Measurements from ENCODE around the gene FAM161B. TPM values are rescaled to one million over a fixed set of nuclear protein-coding genes. Genes with fewer than 3 reads are reported as not detected.

Gene FAM161B, protein sequence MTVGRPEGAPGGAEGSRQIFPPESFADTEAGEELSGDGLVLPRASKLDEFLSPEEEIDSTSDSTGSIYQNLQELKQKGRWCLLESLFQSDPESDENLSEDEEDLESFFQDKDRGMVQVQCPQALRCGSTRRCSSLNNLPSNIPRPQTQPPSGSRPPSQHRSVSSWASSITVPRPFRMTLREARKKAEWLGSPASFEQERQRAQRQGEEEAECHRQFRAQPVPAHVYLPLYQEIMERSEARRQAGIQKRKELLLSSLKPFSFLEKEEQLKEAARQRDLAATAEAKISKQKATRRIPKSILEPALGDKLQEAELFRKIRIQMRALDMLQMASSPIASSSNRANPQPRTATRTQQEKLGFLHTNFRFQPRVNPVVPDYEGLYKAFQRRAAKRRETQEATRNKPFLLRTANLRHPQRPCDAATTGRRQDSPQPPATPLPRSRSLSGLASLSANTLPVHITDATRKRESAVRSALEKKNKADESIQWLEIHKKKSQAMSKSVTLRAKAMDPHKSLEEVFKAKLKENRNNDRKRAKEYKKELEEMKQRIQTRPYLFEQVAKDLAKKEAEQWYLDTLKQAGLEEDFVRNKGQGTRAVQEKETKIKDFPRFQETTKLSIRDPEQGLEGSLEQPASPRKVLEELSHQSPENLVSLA
- total RNA-seq: 1 to 10 TPM; 5.0 to 7.7 (median 6.0) TPM

DNA sequence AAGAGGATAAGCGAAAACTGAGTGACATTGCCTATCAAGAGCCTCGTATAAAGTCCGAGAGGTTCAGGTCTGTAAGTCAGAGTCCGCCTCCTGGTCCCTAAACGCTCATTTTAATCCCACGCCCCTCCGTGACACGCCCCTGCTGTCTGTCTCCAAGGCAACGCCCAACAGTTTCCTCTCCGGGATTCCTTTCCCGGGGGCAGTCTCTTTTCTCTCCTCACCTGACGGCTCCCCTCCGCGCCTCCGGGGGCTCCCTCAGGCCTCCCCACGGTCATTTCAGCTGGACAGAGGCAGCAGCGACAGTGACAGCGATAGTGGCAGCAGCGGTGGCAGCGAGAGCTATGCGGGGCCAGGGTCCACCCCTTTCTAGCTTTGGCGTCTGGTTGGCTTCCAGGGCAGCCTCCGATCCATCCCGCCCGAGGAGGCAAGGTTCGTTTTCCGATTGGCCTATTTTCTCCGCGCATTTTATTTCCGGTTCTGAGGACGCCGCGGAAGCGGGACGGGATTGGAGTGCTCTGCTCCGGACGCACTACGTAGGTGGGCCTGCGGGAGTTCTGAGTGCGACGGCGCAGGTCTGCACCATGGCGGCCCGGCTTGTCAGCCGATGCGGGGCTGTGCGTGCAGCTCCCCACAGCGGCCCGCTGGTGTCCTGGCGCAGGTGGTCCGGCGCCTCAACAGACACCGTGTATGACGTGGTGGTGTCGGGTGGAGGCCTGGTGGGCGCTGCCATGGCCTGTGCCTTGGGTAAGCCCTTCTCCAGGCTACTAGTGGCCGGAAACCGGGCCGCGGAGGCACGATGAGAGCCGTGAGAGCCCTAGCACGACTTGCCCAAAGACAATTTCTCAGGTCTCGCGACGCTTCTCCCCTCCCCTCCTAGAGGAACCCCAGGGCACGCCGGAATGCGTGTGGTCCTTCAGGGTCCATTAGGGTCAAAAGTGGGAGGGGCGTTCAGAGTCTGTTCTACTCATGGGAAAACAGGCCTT lies at the start of gene FAM161B, which contains the start of gene COQ6:
FAM161B (minus strand) TSS at position 343 of the 983 bp plus-strand sequence; CDS start at position 275, 68 bp downstream.
COQ6 (plus strand) TSS at position 551 of the 983 bp plus-strand sequence; CDS start at position 582, 31 bp downstream.
- Histone ChIP-seq H3K27me3 (no peaks in the 10 kb centered on the region), H3K4me1 (peaks cover 9 to 21% of the 10 kb centered on the region in 2 donors), H3K36me3 (peaks cover 0 to 26% of the 10 kb centered on the region in 2 donors), H3K27ac (peak within 1 kb of the TSS; percentile 90 to 98 (median 93)), H3K9me3 (no peaks in the 10 kb centered on the region), H3K4me3 (peak within 1 kb of the TSS; percentile 68 to 97 (median 94))
- in situ Hi-C loops (cut with MboI; ENCODE audit: low sequenced_read_pairs in 4 of 4): no loop called here
- TF ChIP-seq, protein P1, sequence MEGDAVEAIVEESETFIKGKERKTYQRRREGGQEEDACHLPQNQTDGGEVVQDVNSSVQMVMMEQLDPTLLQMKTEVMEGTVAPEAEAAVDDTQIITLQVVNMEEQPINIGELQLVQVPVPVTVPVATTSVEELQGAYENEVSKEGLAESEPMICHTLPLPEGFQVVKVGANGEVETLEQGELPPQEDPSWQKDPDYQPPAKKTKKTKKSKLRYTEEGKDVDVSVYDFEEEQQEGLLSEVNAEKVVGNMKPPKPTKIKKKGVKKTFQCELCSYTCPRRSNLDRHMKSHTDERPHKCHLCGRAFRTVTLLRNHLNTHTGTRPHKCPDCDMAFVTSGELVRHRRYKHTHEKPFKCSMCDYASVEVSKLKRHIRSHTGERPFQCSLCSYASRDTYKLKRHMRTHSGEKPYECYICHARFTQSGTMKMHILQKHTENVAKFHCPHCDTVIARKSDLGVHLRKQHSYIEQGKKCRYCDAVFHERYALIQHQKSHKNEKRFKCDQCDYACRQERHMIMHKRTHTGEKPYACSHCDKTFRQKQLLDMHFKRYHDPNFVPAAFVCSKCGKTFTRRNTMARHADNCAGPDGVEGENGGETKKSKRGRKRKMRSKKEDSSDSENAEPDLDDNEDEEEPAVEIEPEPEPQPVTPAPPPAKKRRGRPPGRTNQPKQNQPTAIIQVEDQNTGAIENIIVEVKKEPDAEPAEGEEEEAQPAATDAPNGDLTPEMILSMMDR (IDR thresholded peaks at IDR 0.05 in 4 of 5, conservative IDR thresholded peaks at IDR 0.05 in 1 of 5): peak in 3 of 5 experiments; percentile 8 to 20 (median 16)
- TF ChIP-seq POLR2A (IDR thresholded peaks at IDR 0.05): peak; percentile 79
- intact Hi-C loops (cut with DNase I; ENCODE audit: low total_unique reads): loop anchor here (1.0 to 10.0 kb wide), 5 partner anchors 63 to 225 kb away; partner anchors contain the start of genes ALDH6A1, BBOF1, ENTPD5 and LIN52
- ATAC-seq (peak; percentile 98), DNase-seq (peak; percentile 94 to 95)

DNA sequence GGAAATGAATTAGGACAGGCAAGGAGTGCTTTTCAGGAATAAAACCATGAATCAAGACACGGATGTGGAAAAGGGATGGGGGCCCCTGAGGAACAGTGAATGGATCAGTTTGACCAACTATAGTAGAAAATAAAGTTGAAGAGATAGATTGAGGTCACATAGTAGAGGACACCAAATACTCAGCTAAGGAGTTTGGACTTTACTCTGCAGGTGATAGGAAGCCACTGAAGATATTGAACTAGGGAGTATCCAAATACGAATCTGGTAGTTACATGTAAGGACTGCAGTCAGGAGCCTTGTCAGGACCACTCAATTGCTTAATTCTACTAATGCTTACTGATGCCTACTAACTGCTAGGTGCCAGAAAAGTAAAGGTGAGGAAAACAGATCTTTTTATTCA lies 48.8 kb upstream of the FAM161B start:
- TF ChIP-seq, protein P1 (IDR thresholded peaks at IDR 0.05 in 4 of 5, conservative IDR thresholded peaks at IDR 0.05 in 1 of 5): no peak
- no peak for TF ChIP-seq POLR2A (IDR thresholded peaks at IDR 0.05)
- Histone ChIP-seq H3K4me3 (no peak overlapping the region), H3K27me3 (no peaks in the 10 kb centered on the region)

DNA sequence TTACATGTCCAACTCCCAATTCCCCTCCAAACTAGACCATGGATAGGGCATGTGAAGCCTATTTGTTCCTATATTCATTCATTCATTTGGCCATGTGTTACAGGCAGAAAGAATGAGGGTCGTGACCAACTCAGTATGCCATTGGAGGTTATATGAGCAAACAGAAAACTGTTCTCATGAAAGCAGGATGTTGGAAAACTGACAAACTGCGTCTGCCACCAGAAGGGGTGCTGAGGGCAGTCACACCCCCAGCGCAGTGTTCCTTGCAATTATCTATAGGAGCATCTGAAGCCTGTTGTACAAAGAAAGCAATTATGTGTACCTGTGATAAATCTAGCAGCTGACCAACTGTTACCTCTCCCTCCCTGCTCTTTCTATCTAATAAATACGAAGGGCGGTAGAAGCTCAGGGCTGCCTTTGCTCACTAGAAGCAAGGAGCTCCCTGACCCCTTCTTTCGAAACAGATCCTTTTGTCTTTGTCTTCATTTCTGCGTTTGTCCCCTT lies 48.1 kb upstream of the FAM161B start:
- no peak for DNase-seq
- no peak for TF ChIP-seq POLR2A (IDR thresholded peaks at IDR 0.05)
- TF ChIP-seq, protein P1 (IDR thresholded peaks at IDR 0.05 in 4 of 5, conservative IDR thresholded peaks at IDR 0.05 in 1 of 5): no peak
- Histone ChIP-seq H3K9me3 (no peaks in the 10 kb centered on the region), H3K4me1 (no peaks in the 10 kb centered on the region), H3K27me3 (no peaks in the 10 kb centered on the region), H3K36me3 (peaks cover 0 to 2% of the 10 kb centered on the region in 2 donors), H3K4me3 (no peak overlapping the region), H3K27ac (no peak overlapping the region)
- in situ Hi-C loops (cut with MboI; ENCODE audit: low sequenced_read_pairs in 4 of 4): no loop called here
- intact Hi-C loops (cut with DNase I; ENCODE audit: low total_unique reads): no loop called here
- no peak for ATAC-seq

More for the DNA sequence above, 48.8 kb upstream of the FAM161B start:
- Histone ChIP-seq H3K9me3 (no peaks in the 10 kb centered on the region), H3K36me3 (peaks cover 0 to 7% of the 10 kb centered on the region in 2 donors), H3K4me1 (no peaks in the 10 kb centered on the region), H3K27ac (no peak overlapping the region)
- no peak for DNase-seq
- in situ Hi-C loops (cut with MboI; ENCODE audit: low sequenced_read_pairs in 4 of 4): no loop called here
- no peak for ATAC-seq
- intact Hi-C loops (cut with DNase I; ENCODE audit: low total_unique reads): no loop called here

All from gastrocnemius medialis (tissue), 4 donors.